HT-29 (cell line): ENCODE data around the gene SLIT3. TPM values are rescaled to one million over a fixed set of nuclear protein-coding genes. Genes with fewer than 3 reads are reported as not detected.

Experiments
- DNase-seq: peaks from one replicate; pipeline ENCODE4 v3.0.0-alpha.2; 2015; ENCODE audit warnings: low spot score
- total RNA-seq: library from RNA; depleted of rRNA; stranded (reverse); fragments of >200 nt; shearing (Covaris generic); gene quantifications from 2 replicates; pipeline ENCODE4 v1.2.3, GENCODE V29; 2014

The SLIT3 gene
- total RNA-seq, 1 experiment from 2014 or later = not detected

DNA sequence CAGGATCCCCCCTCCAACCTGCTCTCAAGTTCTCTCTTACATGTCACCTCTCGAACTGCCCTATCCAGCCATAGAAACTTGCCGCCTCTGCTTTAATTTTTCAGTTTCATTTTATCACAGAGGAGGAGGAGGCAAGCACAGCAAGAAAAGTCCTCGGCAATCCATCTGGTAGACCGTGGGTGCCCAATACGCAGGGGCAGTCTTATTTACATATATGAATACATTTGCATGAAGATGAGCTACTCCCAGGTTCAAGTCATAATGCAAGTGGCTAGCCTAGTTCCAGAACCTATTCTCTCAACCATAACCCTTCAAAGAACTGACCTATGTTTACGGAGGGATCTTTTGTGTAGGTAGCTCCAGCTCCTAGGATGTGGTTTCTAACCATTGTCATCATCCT, 498.6 kb downstream of the SLIT3 start:
- no peak for DNase-seq

DNA sequence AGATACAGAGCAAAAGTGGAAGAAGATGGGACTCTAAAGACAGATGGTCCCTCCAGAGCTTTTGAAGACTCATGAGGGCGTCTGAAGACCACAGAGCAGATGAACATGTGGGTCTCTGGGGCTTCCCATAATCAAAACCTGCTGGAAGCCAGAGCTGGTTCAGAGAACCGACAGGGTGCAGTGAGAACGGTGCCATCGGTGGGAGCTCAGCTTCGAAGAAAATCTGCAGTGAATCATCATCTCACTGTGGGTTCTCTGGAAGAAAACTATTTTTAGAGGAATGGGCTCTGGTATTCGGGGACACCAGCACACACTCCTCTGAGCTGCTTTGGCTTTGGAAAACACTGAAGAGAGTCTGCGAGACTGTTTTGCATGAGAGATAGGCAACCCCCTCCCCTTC, 499.4 kb downstream of the SLIT3 start:
- no peak for DNase-seq

DNA sequence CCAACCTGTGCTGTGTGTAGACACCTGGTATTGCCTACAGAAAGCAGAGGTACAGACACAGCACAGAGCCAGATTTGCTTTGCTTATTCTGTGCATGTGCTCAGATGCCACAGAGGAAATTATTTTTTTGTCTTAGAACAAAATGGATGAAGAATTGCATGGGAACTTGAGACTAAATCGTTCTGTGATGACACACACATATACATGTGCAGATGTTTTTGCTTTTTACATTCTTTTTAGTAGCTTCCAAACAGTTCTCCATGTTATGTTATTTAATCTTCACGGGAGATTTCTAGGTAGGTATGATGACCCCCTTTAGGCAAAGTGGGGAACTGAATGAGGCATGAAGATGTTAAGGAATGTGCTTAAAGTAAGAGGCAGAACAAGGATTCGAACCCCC, 500.2 kb downstream of the SLIT3 start:
- no peak for DNase-seq

DNA sequence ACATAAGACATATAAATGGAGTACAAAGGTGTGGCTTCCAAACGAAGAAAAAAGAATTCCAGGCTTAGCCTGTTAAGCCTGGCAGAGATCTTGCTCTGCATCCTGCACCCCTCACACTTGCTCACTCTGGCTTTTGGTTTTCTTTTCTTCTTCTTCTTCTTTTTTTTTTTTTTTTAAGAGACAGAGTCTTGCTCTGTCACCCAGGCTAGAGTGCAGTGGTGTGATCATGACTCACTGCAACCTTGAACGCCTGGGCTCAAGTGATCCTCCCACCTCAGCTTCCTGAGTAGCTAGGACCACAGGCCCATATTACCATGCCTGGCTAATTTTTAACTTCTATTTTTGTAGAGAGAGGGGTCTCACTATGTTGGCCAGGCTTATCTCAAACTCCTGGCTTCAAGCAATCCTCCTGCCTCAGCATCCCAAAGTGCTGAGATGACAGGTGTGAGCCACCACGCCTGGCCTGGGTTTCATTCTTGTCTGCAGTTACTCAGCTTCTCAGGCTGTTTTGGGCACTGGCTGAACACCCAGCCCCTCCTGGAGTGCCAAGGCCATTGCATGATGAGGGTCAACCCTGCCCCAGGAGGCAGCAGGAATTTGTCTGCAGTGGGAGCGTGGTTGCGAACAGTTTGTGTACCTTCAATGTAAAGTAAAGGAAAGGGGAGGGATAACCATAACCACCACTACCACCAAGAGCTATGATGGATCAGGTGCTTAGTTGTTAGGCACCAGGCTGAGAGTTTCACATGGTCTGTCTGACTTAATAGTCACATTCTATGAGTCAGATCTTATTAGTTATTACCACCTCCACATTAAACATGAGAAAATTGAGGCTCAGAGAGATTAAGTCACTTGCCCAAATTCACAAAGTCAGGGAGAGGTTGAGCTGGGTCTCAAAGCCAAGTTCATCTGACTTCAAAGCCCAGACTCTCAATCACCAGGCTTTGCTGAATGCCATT, 502.6 kb downstream of the SLIT3 start:
- DNase-seq = no peak

DNA sequence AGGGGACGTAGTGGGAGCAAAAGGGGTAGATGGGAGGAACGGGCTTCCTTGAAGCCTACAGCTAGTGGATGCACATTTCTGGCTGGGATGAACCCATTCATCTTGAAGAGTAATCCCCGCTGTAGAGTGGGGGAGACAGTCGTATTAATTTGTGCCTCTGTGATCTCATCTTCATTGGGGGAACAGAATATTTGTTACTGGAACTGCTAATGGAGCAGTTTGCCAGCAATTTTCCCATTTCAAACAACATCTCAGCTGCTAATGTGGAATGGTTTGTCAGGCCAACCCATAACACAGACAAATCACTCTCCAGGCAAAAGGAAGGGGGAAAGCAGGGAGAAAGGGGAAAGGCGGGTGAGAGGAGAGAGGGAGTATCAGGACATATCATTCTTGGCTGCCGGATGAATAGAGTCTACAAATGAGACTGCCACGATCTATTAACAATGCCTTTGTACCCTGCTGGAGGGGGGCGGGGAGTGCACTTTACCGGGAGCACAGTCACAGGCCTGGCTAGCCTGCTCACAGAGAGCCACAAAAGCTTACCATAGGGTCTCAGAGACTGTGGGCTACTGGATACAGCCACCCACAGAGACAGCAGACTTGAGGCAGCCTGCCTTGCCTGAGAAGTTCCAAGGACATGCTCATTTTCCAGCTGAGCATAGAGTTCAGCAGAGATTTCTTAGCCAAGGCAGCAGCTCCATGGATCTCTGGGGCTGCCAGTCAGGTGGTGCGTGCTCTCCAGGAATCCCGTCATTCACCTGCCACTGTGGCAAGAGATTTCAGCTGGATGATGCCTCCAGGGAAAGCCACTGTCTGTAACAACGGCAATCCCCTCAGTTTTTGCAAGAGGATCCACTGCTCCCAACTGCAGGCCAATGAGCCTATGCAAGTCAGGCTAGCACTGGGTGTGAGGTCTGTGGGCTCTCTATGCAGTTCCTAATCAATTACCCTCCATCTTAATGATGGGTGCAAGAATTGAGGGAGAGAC, 504.1 kb downstream of the SLIT3 start:
- DNase-seq = no peak

DNA sequence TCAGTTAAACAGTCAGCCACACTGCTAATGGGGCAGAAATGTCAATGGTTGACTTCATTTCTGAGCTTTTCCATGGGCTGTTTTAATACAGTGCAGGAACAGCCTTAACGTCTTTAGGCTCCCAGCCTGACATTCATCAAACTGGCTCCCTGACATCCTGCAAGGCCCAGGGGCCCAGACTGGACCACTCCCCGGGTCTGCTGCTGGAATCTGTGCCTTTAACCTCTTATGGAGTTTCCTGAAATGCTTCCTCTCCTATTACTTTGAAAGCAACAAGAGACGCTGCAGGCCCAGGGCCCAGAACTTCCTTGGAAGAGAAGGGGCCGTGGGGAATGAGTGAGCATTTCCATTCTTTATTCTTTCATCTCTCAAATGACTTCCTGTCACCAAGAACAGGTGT, 504.9 kb downstream of the SLIT3 start:
- DNase-seq = no peak

DNA sequence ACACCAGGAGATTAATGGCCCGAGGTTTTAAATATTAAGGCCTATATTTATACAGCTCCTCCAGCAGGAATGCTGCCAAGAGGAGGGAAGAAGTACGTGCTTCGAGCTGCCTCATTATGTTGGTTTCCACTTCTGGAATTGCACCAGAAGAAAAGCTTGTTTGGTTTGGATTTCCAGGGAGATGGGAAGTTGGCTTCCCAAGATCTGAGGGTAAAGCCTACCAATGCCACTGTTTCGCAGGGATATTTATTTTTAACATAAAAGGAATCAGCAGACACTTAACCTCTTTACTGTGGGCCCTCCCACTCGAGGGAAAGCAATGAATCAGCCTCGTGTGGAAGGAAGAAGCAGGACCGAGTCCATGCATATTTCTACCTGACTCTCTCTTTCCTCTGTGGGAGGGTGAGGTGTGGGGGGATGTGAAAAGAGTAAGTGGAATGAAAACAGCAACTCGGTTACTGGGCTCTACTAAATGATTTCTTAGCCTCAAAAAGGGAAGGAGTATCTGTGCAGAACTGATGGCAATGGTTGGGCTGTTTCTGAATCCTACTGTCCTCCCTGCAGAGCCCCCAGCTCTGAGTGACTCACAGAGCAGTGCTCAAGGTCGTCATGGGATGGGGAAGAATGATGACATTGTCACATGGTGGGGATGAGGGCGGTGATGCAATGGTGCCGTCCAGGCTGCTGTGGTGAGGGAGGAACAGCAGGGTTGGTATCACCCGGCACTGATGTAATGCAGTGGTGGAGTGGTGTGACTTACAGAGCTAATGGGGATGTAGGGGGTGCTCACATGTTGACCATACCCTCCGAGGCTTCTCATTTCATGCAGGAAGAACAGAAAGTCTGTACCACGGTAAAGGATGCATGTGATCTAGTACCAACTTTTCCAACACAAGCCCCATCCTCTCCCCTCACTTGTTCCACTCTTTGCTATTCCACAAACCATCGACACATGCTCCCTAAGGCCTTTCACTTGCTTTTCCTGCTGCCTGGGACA, 506.8 kb downstream of the SLIT3 start:
- no peak for DNase-seq

DNA sequence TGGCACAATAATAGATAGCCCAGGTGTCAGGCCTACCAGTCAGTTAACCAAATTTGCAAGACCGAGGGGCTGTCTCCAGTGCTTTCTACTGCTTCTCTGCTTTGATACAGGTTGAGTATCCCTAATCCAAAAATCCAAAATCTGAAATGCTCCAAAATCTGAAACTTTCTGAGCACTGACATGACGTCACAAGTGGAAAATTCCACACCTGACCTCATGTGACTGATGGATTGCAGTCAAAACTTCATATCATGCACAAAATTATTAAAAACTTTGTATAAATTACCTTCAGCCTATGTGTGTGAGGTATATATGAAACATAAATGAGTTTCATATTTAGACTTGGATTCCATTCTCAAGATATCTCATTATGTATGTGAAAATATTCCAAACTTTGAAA, 508.3 kb downstream of the SLIT3 start:
- no peak for DNase-seq

DNA sequence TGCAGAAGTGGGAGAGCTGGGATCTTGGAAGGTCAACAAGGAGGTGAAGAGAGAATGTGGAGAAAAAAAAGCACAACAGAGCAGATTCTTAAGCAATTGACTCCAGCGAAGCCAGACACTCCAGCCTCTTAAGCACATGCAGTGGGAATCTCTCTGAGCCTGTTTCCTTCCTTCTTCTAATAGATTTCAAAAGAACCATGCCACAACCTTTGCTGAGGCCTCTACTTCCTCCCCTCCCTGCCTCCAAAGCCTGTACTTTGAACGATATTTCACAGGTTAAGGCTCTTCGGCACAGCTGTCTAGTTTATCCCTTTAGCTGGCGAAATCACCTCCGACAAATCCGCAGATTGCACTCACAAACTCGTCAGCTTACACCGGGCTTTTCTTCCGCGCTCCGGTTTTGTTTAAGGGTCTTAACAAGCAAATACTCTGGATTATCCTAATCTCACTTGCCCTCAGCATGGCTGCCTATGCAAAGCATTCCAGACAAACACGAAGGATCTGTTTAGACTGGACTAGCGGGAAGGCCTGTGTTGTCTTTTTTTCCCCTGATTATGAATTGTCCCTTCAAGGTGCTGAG, 510.2 kb downstream of the SLIT3 start:
- DNase-seq = no peak

DNA sequence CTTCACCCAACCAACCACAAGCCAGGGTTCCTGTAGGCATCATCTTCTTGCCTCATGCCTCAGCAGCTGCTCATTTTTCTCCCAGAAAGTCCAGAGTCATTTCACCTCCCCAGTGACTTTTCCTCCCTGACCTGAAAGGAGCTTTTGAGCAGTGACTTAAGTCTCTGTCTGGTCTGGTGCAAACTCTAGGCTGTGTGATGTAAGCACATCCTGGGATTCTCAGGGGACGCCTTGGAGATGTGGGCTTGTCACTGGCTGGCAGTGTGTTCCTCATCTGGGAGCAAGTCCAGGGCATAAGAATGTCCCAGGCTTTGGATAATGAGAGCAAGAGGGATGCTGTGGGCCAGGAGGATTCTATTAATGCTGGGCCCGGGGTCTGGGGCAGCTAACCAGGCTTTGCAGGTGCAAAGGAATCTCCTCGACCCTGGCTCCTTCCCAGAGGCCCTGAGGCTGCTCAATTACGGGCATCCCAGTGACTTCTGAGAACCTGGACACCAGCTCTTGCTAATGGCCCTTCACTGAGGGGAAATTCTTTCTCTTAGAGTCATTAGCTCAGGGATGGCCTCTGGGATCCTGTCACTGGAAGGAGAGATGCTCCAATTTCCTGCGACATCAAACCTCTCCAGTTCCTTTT, 510.8 kb downstream of the SLIT3 start:
- no peak for DNase-seq

DNA sequence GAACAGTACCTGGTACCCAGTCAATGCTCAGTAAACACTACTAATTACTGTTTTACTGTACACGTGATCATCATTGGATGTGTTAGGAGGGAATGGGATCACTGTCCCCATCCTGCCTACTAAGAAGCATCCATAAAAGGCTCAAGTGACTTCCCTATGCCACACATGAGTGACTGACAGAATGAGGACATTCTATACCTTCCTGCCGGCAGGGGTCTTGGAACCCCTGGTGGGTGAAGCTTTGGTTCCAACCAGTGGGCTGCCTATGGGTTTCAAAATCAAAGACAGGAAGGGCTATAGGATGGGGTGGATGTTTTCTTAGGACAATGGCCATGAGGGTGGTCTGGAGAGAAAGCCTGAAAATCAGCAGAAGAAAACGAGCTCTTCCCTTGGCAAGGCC, 512.2 kb downstream of the SLIT3 start:
- DNase-seq = no peak

DNA sequence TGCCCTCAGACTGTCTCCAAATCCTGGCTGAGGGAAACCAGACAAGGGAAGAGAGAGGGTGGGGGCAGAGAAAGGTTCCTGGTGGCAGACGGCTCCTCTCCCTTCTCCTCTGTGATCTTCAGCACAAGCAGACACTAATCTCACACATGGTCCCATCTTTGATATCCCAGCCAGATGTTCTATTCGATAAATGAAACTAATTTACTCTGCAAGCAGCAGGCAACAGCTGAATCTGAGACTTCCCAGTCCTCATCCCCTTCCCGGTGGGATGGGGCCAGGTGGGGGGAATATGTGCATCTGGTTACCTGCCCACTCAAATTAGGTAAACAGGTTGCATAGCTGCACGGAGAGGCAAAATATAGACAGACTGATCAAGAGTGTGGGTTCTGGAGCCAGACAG, 512.8 kb downstream of the SLIT3 start:
- no peak for DNase-seq

DNA sequence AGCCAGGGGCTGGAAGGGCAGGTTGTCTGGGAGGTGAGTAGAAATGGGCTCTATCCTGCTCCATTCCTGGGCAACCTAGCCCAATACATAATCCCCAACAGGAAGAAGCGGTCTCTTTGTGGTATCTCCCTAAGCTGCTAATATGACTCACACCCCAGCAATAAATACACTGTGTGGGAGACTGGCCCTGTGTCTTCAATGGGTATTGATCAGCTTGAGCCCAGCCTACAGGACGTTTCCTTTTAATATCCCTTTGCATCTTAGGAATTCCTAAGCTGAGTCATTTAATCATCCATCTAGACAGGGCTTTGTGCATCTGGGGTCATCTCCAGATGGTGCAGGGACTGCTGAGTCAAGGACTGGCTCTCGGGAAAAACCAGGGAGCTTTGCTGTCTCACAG, 514.8 kb downstream of the SLIT3 start:
- DNase-seq = peak; percentile 10

DNA sequence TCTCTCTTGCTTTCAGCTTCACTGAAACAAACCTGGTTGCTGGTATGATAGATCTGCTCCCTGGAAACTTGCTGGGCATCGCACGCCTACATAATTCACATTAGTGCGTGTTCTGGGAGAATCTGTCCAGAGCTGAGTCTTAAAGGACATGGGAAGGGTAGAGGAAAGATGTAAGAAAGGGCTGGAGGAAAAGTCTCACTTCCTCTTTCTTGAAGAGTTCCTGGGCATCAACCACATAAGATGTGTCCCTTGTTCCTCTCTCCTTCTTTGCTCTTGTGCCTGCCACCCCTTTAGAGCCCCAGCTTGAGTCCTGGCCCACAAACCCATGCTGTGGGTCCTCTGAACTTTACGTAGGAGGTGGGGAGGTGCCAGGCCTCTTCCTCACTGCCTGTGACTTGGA, 516.5 kb downstream of the SLIT3 start:
- no peak for DNase-seq

DNA sequence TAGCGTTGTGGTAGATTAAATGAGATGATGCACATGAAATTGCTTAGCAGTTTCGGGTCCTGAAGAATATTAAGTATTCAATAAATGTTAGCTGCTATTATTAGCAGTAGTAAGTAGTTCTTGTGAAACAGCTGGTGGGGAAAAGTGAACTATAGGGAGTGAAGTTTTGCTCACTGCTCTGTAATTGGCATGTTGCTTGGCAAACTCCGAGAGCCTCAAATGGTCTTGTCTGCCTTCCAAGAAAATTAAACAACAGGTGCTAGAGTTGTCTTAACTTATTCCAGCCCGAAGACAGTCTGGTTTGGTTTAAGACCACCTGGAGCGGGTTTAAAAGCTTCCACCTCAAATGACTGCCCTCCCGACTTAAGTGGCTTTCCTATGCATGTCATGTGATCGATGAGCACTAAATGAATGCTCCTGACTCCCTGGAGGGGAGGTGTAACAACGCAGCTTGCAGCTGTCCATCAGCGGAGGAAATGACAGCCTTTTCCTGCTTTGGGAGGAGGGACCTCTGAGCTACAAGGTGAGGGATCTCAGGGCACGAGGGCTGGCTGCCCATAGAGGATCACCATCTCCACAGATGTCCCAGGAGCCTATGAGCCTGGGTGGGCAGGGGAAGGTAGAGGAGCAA, 518.9 kb downstream of the SLIT3 start:
- no peak for DNase-seq

DNA sequence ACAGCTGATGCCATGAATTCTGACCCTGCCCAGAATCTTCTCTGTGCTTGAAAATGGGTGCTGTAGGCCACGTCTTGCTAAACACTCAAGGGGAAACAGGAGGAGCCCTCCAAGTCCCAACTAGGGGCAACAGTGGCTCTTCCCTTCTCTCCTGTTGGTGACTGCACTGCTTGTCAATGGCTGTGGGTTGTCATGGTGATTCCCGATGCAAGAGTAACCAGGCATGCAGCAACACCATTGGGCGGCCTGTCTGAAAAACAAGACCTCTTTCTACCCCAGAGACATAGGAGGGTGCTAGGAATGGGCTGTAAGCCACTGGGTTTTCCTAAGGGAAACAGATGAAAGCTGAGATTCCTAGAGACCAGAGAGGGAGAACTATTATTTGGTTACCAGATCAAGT, 520.1 kb downstream of the SLIT3 start:
- DNase-seq = no peak

DNA sequence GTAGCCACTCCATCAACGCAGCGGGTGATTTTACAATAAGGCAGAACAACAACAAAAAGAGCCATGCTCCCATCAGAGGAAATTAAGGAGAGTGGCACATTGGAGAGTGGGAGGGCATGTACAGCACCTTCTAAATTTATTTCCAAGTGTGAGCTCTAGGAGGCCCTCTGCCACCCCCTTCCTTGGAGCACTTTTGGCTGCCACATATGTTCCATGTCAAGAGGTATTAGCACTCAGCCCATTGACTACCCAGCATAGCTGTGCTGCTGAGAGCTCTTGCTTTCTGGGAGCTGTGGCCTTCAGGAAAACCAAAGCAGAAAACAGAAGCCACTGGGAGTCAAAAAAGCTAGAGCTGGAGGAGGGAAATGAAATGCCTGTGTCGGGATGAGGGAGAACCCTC, 521.6 kb downstream of the SLIT3 start:
- no peak for DNase-seq

DNA sequence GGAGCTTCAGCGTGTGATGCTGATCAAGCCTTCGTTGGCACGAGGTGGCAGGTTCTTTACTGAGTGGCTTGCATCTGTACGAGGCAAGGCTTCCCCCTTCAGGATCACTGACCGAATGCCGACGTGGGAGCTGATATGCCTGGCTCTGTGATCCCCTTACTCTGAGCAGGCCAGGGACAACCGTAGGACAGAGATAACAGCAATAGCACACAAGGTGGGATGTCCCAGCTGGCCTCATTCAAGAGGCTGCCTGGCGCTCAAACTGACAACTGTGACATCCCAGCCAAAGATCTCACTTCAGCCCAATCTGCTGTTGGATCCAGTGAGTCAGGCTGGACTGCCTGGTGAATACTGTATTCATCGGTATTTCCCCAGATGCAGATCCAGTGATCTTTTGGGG, 522.4 kb downstream of the SLIT3 start:
- DNase-seq = no peak

DNA sequence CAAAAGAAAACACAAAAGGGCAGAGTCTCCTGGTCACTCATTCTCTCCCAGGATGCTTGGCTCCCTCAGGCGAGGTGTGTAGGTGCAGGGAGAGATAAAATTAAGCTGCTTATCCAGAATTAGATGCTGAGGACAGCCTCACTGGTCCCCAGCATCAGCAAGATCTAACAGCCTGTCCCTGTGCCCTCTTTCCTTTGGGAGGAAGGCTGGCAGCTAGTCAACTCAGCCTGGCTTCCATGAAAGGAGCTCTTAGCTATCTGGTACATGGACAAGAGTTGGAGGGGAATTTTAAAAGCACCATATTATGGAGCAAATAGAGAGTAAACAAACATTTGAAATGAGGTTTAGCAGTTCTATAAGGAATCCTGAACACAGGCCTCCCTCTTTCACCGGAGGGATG, 523.3 kb downstream of the SLIT3 start:
- no peak for DNase-seq

DNA sequence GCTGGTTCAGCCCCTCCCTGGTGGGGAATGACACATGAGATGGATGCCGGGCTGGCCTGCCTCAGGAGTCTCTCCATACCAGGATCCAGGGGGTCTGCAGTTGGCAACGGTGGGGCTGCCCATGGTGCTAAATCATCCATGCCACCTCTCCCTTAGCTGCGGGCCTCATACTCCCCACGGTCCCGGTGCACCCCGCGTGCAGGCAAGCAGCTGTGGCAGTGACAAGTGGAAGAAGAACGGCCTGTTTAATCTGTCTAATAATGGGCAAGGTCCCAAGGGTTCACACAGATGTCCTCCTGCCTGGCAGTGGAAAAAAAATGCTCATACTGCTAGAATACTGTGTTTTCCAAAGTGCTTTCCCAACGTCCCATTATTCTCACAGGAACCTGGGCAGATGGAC, 524.9 kb downstream of the SLIT3 start:
- no peak for DNase-seq
